C4-2B (cell line): ENCODE data around the gene XKR3.
"Not testable (repeated sequence)": the region's sequence is repeated elsewhere in the genome, so short reads cannot be mapped to it uniquely, and the experiment has no call there.

Source experiments
- H3K27ac ChIP-seq: fragments of 450-650 bp; 2 replicates; pipeline ENCODE4 v1.5.1; 2017

The XKR3 gene

GRCh38 chr22:16749282-16749681 is 75.9 kb downstream of the XKR3 start:
- H3K27ac ChIP-seq: not testable (repeated sequence)

DNA sequence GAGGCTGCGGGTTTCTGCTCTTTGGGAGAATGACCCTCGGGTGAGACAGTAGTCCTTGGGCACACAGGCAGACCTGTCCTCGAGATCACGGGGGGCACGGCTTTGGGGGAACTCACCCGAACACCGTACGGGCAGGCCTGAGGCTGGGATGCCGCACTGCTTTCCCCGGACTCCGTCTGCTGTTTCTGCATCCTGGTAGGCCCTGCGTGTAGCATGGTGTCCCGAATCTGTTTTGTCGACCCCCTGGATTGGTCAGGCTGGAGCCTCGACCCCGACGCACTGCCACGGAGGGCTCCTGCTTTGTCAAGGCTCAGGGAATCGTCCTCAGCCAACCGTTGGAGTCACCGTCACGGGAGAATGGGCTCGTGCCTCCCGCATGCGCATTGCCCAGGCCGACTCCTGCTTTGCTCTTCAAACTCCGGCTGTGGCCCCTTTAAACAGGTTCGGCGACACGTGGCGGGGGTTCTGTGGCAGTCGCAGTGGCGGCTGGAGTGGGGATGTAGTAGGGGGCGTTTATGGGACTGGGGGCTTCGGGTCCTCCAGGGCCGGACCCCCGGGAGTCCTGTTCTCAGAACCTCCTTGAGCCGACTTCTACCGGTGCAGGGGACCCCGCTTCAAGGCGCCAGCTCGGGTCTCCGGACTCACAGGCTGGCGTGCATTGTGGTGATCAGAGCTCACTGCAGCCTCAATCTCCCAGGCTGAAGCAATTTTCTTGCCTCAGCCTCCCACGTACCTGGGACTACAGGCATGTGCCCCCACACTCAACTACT is 76.9 kb downstream of the XKR3 start:
- not testable (repeated sequence) for H3K27ac ChIP-seq

GRCh38 chr22:16747266-16748159 is 77.7 kb downstream of the XKR3 start:
- not testable (repeated sequence) for H3K27ac ChIP-seq

DNA sequence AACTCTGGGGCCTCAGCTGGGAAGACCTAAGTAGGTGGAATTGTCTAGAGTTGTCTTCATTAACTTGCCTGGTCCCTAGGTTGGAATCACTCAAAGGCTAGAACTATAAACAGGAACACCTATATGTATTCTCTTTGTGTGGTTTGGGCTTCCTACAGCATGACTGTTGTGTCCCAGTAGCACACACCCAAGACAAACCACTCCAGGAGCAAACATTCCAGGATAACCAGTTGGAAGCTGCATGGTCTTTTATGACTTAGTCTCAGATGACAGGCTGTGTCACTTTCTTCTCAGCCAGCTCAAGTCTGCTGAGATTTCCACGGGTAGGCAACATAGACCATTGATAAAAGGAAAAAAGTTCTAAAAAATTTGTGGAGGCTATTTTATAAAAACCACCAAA is 90.9 kb downstream of the XKR3 start:
- not testable (repeated sequence) for H3K27ac ChIP-seq
